Measurements from ENCODE around the gene MMAB. TPM values are rescaled to one million over a fixed set of nuclear protein-coding genes. Genes with fewer than 3 reads are reported as not detected.

MMAB gene
- total RNA-seq (2022; extraction: Qiagen RNA extraction), result 26.9 to 29.4 TPM (median 28.4 TPM) in 5 replicates

GRCh38 chr12:109573029-109573913 lies at the start of gene MMAB, which contains the start of gene MVK:
TSS of gene MMAB (minus strand) at chr12:109573504. CDS start at chr12:109573480, 24 bp downstream.
TSS of gene MVK (plus strand) at chr12:109573794. CDS start at chr12:109574823, 1,029 bp downstream.

Other genes with a start within 250 kb of the MMAB start
- gene MYO1H, start 225.6 kb downstream of the MMAB start, total RNA-seq (2022; extraction: Qiagen RNA extraction), result not detected in 5 replicates
- gene KCTD10, start 96.2 kb downstream of the MMAB start, total RNA-seq (2022; extraction: Qiagen RNA extraction), result 44.0 to 57.7 TPM (median 50.0 TPM) in 5 replicates
- 12.3 to 17.0 TPM (median 14.4 TPM) in 5 replicates for gene UBE3B, start 95.9 kb downstream of the MMAB start, total RNA-seq (2022; extraction: Qiagen RNA extraction)
- 5.1 to 8.2 TPM (median 7.5 TPM) in 5 replicates for gene MVK, start 290 bp upstream of the MMAB start, total RNA-seq (2022; extraction: Qiagen RNA extraction)
- gene FAM222A, start 140.3 kb upstream of the MMAB start, total RNA-seq (2022; extraction: Qiagen RNA extraction), result 3.3 to 7.0 TPM (median 5.8 TPM) in 5 replicates